ENCODE measurements around the gene ELF2. TPM values are rescaled to one million over a fixed set of nuclear protein-coding genes. Genes with fewer than 3 reads are reported as not detected.

Gene ELF2
- total and polyA plus RNA-seq, 2 experiments from 2014 or later = 38.2 to 48.8 TPM

GRCh38 chr4:139082750-139083606, 94.0 kb downstream of the ELF2 start:
- H3F3A ChIP-seq (replicated peaks; ENCODE audit: low read depth) = peaks cover 3% of the 10 kb centered on the region
- peaks cover 52% of the 10 kb centered on the region for H3K79me2 ChIP-seq (replicated peaks; ENCODE audit: insufficient read depth)
- no peaks in the 10 kb centered on the region for H3K36me3 ChIP-seq (ENCODE audit: insufficient read depth)
- peak overlapping the region; percentile 79 for H3K4me2 ChIP-seq
- H3K4me3 ChIP-seq = peak overlapping the region; percentile 89
- Mint-ChIP-seq H3K4me1 (peaks cover 21% of the 10 kb centered on the region; the same call in 2 of the 3 replicates), H3K36me3 (ENCODE audit: low read depth) (no peaks in the 10 kb centered on the region; the same call in 2 of the 3 replicates), H3K27me3 (ENCODE audit: insufficient read depth, low read depth, poor library complexity) (peaks cover 9% of the 10 kb centered on the region), H3K27ac (peak overlapping the region; percentile 99), H3K9me3 (no peaks in the 10 kb centered on the region; the same call in 1 of the 3 replicates), H3K4me3 (peak overlapping the region; percentile 100)
- no peaks in the 10 kb centered on the region for H3K9me2 ChIP-seq (ENCODE audit: insufficient read depth)
- no peaks in the 10 kb centered on the region for H3K27me3 ChIP-seq (ENCODE audit: insufficient read depth)
- H2AFZ ChIP-seq = no peak overlapping the region
- peaks cover 15% of the 10 kb centered on the region; the same call in 1 of the 2 replicates for H3K4me1 ChIP-seq (ENCODE audit: insufficient read depth)
- ATAC-seq (peak; percentile 84), DNase-seq (ENCODE audit: low spot score) (peak; percentile 99)
- TF ChIP-seq ZNF114 (CRISPR knock-in tag; IDR thresholded peaks at IDR 0.05) (no peak), ETS1 (IDR thresholded peaks at IDR 0.05) (peak; percentile 45; the same call in 1 of the 2 replicates), CTCF (conservative IDR thresholded peaks at IDR 0.05; ENCODE audit: low read depth in 2 of 2) (peak in 1 of 2 experiments; percentile 15; a peak in 1 of 4 replicates), EZH2phosphoT487 (IDR thresholded peaks at IDR 0.05; ENCODE audit: unreplicated experiment) (no peak), STAT1 (IDR thresholded peaks at IDR 0.05; ENCODE audit: unreplicated experiment) (no peak), CREB1 (CRISPR knock-in tag; IDR thresholded peaks at IDR 0.05; ENCODE audit: low read depth) (peak; percentile 71; the same call in 1 of the 2 replicates), POLR2AphosphoS5 (IDR thresholded peaks at IDR 0.05; ENCODE audit: low read depth) (peak; percentile 47), JUNB (IDR thresholded peaks at IDR 0.05; ENCODE audit: unreplicated experiment) (no peak)
- H3K27ac ChIP-seq (ENCODE audit: low read depth) = peak overlapping the region; percentile 97
- H4K20me1 ChIP-seq (replicated peaks; ENCODE audit: insufficient read depth) = peaks cover 29% of the 10 kb centered on the region

- H3K27me3 Mint-ChIP-seq (ENCODE audit: insufficient read depth, low read depth, poor library complexity) = peaks cover 8% of the 10 kb centered on the region
- Histone ChIP-seq H3K4me3 (no peak overlapping the region), H3K36me3 (ENCODE audit: insufficient read depth) (no peaks in the 10 kb centered on the region), H3K27me3 (ENCODE audit: insufficient read depth) (no peaks in the 10 kb centered on the region), H3F3A (replicated peaks; ENCODE audit: low read depth) (peaks cover 3% of the 10 kb centered on the region), H2AFZ (no peak overlapping the region), H3K4me1 (ENCODE audit: insufficient read depth) (peaks cover 11% of the 10 kb centered on the region; the same call in 1 of the 2 replicates), H4K20me1 (replicated peaks; ENCODE audit: insufficient read depth) (peaks cover 35% of the 10 kb centered on the region), H3K4me2 (no peak overlapping the region), H3K9me2 (ENCODE audit: insufficient read depth) (no peaks in the 10 kb centered on the region), H3K79me2 (replicated peaks; ENCODE audit: insufficient read depth) (peaks cover 88% of the 10 kb centered on the region), H3K27ac (ENCODE audit: low read depth) (no peak overlapping the region)
- no peak for DNase-seq (ENCODE audit: low spot score)
- H3K9me3 Mint-ChIP-seq = no peaks in the 10 kb centered on the region; the same call in 1 of the 3 replicates
- peaks cover 5% of the 10 kb centered on the region; the same call in 2 of the 3 replicates for H3K4me1 Mint-ChIP-seq
- no peak overlapping the region for H3K27ac Mint-ChIP-seq
- no peaks in the 10 kb centered on the region for H3K36me3 Mint-ChIP-seq (ENCODE audit: low read depth)
- no peak for ATAC-seq
- no peak overlapping the region for H3K4me3 Mint-ChIP-seq
- TF ChIP-seq EZH2phosphoT487 (IDR thresholded peaks at IDR 0.05; ENCODE audit: unreplicated experiment) = no peak
- TF ChIP-seq CREB1 (CRISPR knock-in tag; IDR thresholded peaks at IDR 0.05; ENCODE audit: low read depth) = no peak
- TF ChIP-seq NANOG (IDR thresholded peaks at IDR 0.05; ENCODE audit: borderline replicate concordance) = no peak
- TF ChIP-seq EZH2 (IDR thresholded peaks at IDR 0.05; ENCODE audit: low read depth, unreplicated experiment) = no peak
- TF ChIP-seq JUNB (IDR thresholded peaks at IDR 0.05; ENCODE audit: unreplicated experiment) = no peak
- TF ChIP-seq REST (IDR thresholded peaks at IDR 0.05; ENCODE audit: unreplicated experiment) = no peak
- no peak for TF ChIP-seq POLR2AphosphoS5 (IDR thresholded peaks at IDR 0.05; ENCODE audit: low read depth)
- TF ChIP-seq ZNF114 (CRISPR knock-in tag; IDR thresholded peaks at IDR 0.05) = no peak
- TF ChIP-seq STAT1 (IDR thresholded peaks at IDR 0.05; ENCODE audit: unreplicated experiment) = no peak
- no peak for TF ChIP-seq CTCF (conservative IDR thresholded peaks at IDR 0.05; ENCODE audit: low read depth in 2 of 2)
- TF ChIP-seq ETS1 (IDR thresholded peaks at IDR 0.05) = no peak
Measured at GRCh38 chr4:139078926-139079325, 98.1 kb downstream of the ELF2 start.
